ENCODE data around the gene SKI.

The SKI gene

DNA sequence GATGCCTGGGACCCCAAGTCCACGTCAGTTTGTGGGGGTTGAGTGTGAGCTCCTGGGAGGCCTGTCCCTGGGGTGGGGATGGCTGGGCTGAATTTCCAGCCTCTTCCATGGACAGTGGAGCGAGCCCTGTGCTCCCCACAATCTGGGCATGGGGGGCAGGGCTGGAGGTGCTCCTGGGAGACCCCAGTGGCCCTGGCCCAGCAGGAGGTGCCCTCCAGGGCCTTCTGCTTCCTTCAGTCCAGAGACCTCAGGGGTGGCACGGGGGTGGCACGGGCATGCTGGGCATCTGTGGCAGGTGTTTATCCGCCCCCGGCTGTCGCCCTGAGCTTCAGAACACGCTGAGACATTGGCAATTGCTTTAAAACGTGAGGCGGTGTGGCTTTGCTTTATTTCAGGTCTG is 122.4 kb downstream of the SKI start:
- TF ChIP-seq, protein P1, sequence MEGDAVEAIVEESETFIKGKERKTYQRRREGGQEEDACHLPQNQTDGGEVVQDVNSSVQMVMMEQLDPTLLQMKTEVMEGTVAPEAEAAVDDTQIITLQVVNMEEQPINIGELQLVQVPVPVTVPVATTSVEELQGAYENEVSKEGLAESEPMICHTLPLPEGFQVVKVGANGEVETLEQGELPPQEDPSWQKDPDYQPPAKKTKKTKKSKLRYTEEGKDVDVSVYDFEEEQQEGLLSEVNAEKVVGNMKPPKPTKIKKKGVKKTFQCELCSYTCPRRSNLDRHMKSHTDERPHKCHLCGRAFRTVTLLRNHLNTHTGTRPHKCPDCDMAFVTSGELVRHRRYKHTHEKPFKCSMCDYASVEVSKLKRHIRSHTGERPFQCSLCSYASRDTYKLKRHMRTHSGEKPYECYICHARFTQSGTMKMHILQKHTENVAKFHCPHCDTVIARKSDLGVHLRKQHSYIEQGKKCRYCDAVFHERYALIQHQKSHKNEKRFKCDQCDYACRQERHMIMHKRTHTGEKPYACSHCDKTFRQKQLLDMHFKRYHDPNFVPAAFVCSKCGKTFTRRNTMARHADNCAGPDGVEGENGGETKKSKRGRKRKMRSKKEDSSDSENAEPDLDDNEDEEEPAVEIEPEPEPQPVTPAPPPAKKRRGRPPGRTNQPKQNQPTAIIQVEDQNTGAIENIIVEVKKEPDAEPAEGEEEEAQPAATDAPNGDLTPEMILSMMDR (IDR thresholded peaks at IDR 0.05; ENCODE audit: borderline replicate concordance, insufficient read depth, low read depth, low read length), result no peak
- H3K4me3 ChIP-seq (ENCODE audit: low read depth, low read length), result no peak overlapping the region

DNA sequence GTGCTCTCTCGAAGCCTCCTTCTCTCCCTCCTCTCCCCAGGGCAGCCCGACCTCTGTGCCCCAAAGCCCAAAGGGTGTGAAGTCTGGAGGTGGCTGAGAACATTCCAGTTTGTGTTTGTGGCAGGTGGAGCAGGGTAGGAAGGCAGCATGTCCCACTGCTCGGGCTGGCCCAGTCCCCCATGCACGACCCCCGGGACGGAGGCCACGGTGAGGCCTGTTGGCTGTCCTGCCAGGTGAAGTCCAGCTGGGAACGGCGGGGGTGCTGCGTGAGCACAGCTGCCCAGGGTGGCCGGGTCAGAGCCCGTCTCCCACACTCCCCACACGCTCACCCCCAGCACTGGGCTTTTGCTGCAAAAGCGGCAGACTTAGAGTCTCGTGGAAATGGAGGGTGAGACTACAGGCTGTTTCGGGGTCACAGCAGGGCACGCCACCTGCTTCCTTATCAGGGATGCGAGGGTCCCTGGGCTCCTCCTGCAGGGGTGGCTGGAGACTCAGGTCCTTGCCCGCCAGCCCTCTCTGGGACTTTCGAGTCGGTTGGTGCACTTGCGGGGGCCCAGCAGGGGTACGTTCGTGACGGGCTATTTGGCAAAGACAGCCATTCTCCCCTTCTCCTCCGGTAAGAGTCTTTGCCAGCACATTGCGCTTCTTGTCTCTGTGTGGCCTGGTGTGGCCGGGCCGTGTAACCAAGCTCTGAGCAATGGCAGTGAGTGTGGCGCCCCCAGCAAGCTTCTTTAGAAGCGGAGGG is 123.0 kb downstream of the SKI start:
- H3K4me3 ChIP-seq (ENCODE audit: low read depth, low read length), result no peak overlapping the region
- TF ChIP-seq, protein P1 (IDR thresholded peaks at IDR 0.05; ENCODE audit: borderline replicate concordance, insufficient read depth, low read depth, low read length), result no peak

DNA sequence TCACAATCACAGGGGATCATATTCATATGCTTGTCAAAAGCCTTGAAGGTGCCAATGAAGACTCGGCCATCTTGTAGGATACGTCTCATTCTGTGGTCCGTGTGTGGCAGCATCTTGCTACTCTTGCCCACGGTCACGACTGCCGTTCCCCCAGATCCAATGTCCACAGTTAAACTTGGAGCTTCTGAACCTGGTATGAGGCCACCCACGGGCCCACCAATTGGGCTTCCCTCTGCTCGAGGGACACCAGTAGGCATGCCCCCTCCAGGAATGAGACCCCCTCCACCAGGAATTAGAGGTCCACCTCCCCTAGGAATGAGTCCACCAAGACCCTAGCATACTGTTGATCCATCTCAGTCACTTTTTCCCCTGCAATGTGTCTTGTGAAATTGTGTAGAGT is 123.6 kb downstream of the SKI start:
- no peak overlapping the region for H3K4me3 ChIP-seq (ENCODE audit: low read depth, low read length)
- TF ChIP-seq, protein P1 (IDR thresholded peaks at IDR 0.05; ENCODE audit: borderline replicate concordance, insufficient read depth, low read depth, low read length), result no peak

DNA sequence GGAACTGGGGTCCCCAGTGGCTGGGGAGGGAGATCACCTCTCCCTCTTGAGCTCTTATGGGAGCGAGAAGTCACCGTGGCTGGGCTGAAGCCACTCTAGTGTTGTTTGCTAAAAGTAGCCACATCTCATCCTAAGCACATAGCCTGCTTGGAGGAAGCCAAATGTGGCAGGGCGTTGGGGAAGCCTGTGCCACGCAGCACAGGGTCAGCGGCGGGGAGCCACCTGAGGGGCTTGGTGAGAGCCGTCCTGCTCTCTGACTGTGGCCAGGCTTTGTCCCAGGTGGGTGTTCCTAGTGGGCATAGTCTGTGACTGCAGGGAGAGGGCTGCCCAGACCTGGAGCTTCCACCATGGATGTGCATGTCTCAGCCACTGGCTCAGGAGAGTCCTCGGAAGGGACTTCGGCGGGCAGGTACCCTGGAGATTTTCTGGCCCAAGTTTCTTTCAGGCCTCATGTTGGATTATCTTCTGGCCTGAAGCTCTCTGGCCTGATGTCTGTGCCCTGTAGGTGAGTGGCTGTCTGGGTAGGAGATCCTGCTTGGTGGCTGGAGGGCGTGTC is 124.3 kb downstream of the SKI start:
- H3K4me3 ChIP-seq (ENCODE audit: low read depth, low read length), result no peak overlapping the region
- TF ChIP-seq, protein P1 (IDR thresholded peaks at IDR 0.05; ENCODE audit: borderline replicate concordance, insufficient read depth, low read depth, low read length), result no peak

DNA sequence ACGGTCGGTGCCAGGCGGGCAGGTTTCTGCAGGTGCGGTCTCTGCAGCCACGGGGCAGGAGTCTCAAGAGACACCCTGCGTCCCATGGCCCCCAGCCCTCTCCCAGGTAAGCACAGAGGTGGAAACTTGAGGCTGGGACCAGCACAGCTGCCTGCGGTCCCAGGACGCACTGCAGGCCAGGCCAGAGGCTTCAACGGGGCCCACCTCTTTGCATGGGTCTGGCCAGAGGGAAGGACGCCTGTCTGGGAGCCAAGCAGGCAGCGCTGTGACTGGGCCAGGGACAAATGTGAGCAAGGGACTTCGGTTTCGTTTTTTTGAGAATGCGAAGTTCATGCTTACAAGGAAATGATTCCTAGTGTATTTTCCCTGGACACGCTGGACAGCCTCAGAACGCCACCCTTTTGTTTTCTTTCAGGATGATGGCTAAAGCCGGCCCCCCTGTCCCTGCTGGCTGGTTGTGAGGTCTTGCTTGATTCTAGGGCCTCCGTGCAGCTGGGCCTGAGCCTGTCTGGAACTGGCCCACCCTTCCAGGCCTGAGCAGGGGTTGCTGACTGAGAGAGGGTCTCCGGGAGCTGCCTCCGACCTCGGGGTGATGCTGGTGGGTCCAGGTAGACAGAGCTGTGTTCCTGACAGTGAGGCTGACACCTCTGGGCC is 124.9 kb downstream of the SKI start:
- TF ChIP-seq, protein P1 (IDR thresholded peaks at IDR 0.05; ENCODE audit: borderline replicate concordance, insufficient read depth, low read depth, low read length), result no peak
- no peak overlapping the region for H3K4me3 ChIP-seq (ENCODE audit: low read depth, low read length)

DNA sequence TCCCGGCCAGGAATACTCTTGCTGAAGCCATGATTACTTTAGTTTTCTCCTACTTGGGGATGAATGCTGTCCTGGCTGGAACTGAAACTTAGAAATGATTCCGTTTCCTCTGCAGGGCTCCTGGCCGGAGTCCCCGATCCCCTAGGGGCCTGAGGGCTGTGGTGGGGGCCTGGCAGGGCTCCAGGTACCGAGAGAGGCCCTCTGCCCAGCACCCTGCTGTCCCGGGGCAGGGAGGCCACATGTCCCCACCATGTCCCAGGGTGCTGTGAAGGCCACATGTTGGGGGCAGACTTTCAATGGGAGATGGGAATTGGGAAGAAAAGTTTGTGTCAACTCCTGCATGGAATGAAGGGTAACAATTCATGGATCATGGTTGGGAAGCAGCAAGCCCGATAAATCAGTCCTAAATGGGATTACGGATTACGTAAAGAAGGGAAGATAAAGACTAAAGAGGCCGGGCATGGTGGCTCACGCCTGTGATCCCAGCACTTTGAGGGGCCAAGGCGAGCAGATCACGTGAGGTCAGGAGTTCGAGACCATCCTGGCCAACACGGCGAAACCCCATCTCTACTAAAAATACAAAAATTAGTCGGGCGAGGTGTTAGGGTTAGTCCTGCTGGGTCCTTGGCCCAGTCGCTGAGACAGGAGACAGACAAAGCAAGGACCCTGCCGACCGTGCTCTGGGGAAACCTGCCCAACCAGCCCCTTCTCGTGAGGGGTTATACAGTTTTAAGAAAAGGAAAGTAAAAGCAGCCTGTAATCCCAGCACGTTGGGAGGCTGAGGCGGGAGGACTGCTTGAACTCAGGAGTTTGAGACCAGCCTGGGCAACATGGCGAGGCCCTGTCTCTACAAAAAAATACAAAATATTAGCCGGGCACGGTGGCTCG is 125.7 kb downstream of the SKI start:
- TF ChIP-seq, protein P1 (IDR thresholded peaks at IDR 0.05; ENCODE audit: borderline replicate concordance, insufficient read depth, low read depth, low read length), result no peak
- no peak overlapping the region for H3K4me3 ChIP-seq (ENCODE audit: low read depth, low read length)

Data from GM12875 (cell line).